HG03159 (cell line): ENCODE results near the gene PIK3AP1.

ENCODE experiments used
- ATAC-seq: cut with Tn5 transposase; IDR thresholded peaks from one replicate; pipeline ENCODE4 v1.9.1; 2021; ENCODE audit warnings: mild to moderate bottlenecking, moderate library complexity; ENCODE audit not compliant: unreplicated experiment

The PIK3AP1 gene

DNA sequence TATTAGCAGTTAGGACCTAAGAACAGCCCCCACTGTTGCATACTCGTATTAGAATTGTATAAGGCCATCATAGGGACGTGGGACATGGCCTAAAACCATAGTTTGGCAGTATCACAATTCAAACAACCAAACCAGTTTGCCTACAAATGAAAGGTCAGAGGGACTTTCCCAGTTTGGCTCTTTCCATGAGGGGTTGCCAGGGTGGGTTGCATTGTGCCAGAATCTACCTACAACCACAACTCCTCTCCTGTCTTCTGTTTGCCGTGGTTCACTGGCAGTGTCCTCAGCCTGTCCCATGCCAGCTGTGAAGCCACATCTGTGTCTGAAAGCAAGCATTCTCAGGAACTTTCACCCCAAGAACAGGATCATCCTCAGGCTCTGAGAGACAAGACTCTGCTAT is 44.5 kb downstream of the PIK3AP1 start:
- ATAC-seq: no peak

DNA sequence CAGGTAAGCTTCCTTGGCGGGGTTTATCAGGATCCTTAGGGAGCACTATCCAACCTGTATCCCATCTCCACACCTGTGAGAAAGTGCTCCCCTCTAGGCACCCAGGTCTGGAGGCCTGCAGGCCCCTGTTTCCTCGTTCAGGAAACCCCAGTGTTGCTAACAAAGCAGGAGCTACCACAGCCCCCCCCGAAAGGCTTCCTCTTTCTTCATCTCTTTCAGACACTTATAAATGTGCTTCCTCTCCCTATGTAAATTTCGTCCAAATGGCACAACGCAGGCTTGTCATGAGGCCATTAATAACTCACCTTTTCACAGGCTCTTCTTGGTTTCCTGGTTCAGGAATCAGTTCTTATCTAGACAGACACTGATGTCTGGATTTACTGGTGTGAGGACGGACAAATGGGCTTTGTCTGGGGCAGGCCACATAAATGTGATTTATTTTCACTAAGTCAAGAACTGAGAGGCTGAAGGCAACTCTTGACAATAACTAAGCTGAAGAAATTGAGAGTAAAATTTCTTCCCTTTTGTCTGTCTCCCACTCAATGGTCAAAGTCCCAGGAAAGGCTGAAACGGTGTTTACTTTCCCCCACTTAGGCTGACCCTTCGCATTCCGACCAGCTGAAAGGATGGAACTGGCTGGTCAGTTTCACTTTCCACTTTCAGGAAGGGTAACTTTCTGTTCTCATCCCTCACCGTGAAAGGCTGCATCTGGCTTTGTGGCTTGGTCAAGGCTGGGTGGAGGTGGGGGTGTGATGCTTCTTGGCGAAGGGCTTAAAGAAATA is 46.8 kb downstream of the PIK3AP1 start:
- ATAC-seq: peak; percentile 47

DNA sequence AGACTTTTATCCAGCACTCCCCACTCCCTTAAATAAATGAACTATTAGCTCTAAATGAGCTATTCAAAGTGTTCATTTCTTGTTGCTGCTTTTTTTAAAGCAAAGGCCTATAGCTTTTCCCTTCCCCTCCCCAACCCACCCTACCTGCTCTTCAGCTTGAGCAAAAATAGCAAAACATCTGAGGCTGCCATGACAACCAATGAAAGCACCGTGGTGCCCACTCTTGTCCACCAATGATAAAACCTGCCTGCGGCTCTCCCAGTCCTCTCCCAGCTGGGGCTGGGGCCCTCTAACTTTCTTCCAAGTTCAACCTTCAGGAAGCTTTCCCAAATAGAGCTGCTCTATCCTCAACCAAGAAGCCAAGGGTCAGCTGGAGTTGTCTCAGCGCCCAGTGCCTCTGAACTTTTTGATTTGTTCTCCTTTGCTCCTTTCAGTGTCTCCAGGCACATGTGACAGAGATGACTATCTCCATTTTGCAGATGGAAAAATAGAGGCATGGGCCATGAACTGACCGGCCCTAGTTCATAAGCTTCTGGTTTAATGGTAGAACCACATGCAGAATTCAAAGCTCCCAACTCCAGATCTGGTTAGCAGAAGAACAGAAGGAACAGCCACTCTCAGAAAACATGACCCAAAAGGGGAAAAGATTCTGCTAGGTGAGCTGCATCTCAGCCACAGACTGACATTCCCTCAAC is 47.7 kb downstream of the PIK3AP1 start:
- no peak for ATAC-seq

DNA sequence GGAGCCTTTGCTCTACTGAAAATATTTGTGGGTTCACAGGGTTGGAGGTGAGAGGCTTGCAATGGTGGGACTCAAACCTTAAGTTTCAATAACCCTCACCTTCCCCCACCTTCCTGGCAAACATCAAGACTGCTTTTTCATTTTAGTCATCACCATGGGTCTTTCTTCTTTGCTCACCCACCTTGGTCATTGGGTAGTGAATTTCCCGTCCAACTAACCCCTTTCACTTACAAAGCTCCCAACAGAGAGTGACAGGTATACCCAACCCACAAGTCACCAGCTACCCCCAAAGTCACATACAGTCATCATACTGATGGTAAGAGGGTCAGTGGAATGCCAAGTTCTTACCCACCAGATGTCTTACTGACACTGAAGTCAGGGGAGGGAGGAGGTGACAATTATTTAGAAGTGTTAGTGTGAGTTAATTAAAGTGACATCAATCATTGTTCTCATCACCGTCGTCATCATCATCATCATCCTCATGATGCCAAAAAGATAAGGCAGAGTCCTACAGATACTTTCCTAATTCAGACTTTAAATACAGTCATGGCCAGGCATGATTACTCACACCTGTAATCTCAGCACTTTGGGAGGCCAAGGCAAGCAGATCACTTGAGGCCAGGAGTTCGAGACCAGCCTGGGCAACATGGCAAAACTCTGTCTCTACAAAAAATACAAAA is 49.0 kb downstream of the PIK3AP1 start:
- no peak for ATAC-seq

DNA sequence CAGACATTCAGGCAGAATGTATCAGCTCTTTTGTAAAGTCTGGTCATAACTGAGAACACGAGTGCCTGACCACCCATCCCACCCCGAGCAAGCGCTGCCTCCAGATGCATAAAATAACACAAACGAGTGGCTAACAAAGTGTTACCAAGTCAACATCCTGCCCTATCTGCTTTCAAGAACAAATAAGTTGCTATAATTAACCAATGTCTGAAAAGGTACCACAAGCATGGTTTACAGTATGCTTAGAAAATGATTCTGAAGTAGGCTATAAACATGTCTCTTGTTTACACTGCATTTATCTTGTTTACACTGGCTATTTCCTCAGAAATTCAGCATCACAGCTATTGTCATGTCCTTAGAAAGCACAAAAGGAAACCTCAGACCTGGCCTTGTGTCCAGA is 49.5 kb downstream of the PIK3AP1 start:
- no peak for ATAC-seq

DNA sequence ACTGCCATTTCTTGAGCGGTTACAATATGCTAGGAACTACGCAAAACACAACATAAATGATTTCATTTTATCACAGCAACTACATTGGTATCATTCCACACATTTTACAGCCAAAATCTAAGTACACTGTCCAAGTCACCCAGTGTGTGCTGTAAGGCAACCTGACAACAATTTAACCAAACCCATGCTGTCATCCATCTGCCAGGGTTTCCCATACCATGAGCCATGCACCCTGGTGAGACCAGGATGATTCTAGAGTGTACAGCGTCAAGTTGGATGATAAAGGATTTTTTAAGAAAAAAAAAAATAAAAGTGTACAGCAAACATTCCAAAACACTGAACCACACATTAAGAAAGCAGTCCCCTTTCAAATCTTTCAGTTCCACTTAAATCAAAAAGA is 52.9 kb downstream of the PIK3AP1 start:
- no peak for ATAC-seq

DNA sequence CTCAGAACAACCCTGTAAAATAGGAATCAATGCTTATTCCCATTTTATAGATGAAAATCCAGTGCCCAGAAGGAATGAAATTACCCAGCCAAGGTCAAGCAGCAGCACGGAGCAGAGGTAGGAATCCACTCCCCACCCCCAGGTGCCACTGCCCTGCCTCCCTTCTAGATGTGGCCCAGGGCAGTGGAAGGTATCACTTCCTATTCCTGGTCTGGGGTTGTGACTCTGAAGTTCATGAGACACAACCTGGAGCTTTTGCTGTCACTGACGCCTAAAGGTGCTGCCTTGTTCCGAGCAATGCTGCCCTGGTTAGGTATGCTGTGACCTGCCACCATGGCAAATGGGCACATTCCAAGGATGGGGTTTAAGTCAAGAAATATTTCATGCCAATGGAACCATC is 53.6 kb downstream of the PIK3AP1 start:
- ATAC-seq: peak; percentile 62

DNA sequence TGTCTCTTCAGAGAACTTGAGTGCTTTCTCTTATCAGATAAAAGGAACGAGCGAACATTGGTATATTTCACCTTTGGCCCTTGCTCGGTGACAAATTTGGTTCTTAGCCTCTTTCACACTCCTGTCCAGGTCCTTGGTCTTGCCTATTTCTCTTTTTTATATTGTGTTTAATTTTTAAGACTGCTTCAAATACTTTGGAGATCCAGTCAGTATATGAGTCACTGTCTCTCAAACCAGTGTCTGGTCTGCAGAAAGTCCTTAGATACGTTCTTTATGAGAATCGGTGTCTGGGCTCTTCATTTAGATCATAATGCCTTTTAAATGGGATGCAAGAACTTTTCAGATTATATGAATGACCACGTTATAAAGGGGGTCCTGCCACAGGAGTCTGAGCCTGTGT is 55.0 kb downstream of the PIK3AP1 start:
- no peak for ATAC-seq

DNA sequence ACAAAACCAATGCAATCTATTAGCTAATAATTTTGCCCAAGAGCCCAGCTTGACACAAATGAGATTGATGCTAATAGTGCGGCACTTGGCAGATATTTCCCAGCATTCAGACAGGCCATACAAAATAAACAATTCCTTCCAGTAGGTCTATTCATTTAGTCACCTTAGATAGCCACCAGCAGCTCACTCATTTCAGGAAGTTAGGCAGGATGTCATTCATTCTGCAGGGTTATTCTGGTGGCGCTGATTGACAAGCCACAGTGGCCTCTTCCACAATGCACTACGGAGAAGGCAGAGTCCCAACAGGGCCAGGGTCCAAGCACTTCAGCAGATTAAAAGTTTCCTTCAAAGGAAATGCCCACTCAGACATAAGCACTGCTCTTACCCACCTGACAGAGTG is 55.8 kb downstream of the PIK3AP1 start:
- no peak for ATAC-seq

DNA sequence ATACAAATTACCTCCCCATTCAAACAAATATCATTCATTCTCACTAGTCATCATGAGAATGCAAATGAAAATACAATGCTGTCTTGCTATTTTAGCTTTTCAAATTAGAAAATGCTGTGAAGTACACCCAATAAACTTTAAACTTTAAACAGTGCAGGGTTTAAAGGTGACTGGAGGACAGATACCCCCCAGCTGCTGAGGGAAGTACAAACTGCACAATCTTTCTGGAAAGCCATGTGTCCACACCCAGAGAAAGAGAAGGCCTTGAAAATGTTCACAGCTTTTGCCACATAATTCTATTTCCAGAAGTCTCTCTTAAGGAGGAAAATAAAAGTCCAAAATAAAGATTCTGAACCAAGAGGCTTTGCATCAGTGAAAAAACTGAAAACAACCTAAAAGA is 56.5 kb downstream of the PIK3AP1 start:
- no peak for ATAC-seq

DNA sequence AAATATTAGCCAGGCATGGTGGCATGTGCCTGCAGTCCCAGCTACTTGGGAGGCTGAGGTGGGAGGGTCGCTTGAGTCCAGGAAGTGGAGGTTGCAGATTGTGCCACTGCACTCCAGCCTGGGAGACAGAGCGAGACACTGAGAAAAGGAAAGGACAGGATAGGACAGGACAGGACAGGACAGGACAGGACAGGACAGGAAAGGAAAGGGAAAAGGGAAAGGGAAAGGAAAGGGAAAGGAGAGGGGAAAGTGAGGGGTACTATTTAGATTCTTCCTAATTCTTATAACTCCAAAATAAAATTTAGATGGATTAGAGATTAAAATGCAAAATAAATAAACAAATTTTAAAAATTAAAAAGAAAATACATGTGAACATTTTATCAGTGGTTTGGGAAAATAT is 58.7 kb downstream of the PIK3AP1 start:
- ATAC-seq: no peak

DNA sequence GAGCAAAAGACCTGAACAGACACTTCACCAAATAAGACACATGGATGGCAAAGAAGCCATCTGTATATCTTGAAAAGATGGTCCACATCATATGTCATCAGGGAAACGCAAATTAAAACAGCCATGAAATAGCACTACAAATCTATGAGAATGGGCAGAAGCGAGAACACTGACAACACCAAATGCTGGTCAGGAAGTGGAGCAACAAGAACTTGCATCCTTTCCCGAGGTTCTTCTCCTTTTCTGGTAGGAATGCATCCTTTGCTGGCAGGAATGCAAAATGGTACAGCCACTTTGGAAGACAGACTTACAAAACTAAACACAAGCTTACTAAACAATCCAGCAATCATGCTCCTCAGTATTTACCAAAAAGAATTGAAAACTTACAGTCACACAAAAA is 60.0 kb downstream of the PIK3AP1 start:
- ATAC-seq: no peak

DNA sequence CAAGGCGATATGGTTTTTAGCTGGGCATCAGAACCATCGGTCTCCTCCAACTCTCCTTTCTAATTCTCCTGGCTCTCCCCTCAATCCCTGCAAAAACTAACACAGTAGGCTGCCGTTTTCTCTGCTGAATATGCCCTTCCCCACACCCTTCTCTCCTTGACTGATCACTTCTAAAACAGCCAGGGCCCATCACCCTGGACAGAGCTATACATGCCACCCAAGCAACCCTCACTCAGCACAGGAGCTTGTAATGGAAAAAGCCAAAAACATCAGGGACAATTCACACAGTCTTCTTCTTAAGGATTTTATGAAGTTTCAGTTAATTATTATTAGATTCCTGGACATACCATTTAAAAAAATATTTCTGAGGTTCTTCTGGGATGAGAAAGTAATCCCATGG is 61.5 kb downstream of the PIK3AP1 start:
- ATAC-seq: no peak

DNA sequence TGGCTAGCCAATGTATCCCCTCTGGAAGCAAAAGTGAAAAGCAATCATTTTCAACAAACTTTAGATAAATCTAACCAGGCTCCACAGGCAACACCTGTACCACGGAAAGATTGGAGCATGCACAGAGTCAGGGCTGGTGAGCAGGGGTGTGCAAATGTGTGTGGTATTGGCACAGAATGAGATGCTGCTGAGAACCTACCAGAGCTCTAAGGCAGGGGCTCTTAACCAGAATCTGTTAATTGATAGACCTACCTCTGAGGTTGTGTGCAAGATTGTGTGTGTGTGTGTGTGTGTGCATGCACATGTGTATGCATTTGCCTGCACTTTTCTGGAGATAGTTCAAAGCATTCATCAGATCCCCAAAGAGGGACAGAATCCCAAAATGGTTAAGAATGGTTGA is 62.9 kb downstream of the PIK3AP1 start:
- no peak for ATAC-seq

DNA sequence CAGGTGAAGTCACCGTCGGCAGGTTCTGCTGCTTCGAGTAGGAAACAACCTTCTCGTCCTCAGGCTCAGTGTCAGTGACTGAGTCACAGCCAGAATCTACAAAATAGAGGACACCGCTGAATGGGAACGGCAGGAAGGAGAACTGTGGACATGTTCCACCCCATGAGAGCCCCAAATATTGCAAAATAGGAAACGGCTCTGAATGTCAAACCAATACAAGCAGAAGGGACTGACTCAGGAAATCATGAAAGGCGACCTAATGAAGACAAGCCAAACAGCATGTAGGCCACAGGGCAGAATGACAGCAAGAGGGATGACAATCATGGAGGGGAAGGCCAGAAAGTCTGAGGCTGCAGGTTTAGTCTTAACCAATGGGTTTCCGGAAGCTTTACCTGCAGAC is 63.5 kb downstream of the PIK3AP1 start:
- no peak for ATAC-seq

DNA sequence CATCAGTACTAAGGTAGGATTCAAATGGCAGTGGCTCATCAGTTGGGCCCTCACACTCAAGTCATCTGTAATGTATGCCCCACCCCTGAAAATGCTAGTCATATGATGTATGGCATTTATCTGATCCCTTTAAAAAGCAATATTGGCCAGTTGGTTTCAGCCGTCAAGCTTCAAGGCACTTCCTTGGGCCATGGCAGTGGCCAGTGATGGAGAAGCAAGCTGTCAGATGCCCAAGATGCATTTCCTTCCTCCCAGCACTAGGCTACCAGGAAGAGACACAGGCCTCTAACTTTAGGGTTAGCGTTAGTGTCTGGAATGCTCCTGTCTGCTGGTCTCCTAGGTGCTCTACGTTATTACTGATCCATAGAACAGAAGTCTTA is 64.1 kb downstream of the PIK3AP1 start:
- no peak for ATAC-seq

DNA sequence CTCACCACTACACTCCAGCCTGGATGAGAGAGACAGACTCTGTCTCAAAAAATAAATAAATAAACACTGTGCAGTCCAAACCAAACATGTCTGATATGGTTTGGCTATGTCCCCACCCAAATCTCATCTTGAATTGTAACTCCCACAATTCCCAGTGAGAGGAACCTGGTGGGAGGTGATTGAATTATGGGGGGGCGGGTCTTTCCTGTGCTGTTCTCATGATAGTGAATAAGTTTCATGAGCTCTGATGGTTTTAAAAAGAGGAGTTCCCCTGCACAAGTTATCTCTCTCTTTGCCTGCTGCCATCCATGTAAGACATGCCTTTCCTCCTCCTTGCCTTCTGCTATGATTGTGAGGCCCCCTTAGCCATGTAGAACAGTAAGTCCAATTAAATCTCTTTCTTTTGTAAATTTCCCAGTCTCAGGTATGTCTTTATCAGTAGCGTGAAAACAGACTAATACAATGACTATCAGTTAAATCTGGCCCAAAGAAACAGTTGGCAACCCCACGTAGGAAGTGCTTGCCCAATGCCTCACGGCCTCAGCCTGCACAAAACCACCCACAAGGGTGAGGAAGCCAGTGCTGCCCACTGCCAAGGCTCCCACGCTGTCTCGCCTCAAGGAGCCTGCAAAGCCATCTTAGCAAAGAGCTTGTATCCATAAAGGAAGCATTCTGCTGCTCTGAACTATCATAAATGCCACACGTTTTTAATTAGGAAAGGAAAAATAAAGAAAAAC is 64.7 kb downstream of the PIK3AP1 start:
- no peak for ATAC-seq

DNA sequence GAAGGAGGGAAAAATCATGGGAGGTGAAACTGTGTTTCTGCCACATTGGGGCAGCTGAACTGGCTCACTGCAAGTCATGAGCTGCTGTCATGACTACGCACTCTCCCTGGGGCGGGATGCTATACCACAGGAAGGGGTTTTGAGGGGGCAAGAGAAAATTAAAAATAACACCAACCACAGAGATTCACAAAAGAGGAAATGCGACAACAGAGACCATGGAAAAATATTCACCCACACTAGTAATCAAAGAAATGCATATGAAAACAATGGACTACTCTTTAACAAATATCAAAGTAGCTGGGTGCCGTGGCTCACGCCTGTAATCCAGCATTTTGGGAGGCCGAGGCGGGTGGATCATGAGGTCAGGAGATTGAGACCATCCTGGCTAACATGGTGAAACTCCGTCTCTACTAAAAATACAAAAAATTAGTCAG is 68.3 kb downstream of the PIK3AP1 start:
- ATAC-seq: peak; percentile 74

DNA sequence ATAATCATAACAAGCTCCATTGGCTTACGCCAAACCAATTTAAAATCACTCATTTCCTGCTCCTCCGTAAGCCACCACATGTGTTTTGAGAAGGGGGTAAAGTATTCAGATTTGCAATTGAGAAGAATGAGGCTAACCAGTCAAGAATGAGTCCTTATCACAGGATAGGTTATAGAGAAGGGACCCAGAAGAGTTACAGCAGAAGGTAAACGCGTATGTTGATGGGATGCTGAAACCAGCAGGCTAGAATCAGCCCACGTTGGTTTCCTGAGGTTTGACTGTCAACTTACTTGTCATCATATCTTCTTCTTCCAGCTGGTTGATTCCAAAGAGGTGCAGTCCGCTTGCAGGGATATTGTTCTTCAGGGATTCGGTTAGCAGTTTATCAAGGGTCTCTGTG is 69.4 kb downstream of the PIK3AP1 start:
- no peak for ATAC-seq

DNA sequence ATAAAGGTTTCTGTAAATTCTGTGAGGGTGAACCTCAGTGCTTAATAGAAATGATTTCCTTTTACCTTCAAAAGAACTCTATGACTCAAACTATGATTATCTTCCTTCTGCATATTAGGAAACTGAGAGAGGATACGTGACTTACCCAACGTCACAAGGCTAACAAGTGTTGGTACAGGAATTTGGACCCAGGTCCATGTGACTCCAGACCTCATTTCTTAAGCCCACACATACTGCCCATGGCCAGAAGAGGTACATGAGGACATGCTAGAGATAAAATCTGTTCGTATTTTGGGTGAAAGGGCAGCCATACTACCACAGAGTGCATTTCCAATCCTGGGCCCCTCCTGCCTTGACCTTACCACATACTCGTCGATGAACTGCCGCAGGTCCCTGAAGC is 72.0 kb downstream of the PIK3AP1 start:
- ATAC-seq: no peak

DNA sequence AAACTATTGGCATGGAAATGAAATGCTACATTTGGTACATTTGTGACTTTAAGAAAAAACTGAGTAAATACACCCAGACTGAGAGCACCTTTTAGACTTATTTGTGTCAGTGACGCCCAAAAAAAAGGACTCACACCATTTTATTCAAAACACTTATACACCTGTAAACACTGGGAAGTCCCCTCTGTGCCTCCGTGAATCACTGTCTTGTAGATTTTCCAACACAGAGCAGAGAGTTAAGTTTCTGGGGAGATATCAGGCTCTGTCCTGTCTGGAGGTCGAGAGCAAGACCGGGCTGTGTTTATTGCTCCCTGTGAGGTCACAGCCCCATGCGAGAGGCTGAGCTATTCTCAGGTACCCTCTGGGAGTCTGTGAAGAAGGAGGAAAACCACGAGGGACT is 72.8 kb downstream of the PIK3AP1 start:
- ATAC-seq: no peak
